Measurements from ENCODE around the gene LIPH.

Gene LIPH

GRCh38 chr3:185585859-185586685 is 33.7 kb upstream of the LIPH start, which contains the start of gene SENP2:
SENP2 (plus strand) TSS chr3:185586295; CDS start chr3:185586414, 119 bp downstream.
- Histone ChIP-seq H3K9ac (ENCODE audit: low read length) (peak within 1 kb of the TSS; percentile 74), H3K9me3 (ENCODE audit: insufficient read depth, low read length) (no peaks in the 10 kb centered on the region), H4K20me1 (ENCODE audit: insufficient read depth, low read length) (no peaks in the 10 kb centered on the region), H3K79me2 (ENCODE audit: low read length) (peaks cover 30% of the 10 kb centered on the region), H3K4me3 (ENCODE audit: low read length) (peak within 1 kb of the TSS; percentile 90), H3K4me1 (ENCODE audit: low read length) (peaks cover 12% of the 10 kb centered on the region; the same call in 1 of the 2 replicates), H3K27me3 (ENCODE audit: low read depth, low read length) (no peaks in the 10 kb centered on the region), H3K36me3 (replicated peaks; ENCODE audit: low read depth, low read length) (no peaks in the 10 kb centered on the region), H3K27ac (ENCODE audit: low read length) (peak within 1 kb of the TSS; percentile 41), H2AFZ (ENCODE audit: low read depth, low read length) (peak within 1 kb of the TSS; percentile 96), H3K4me2 (ENCODE audit: low read length) (peak within 1 kb of the TSS; percentile 94)
- TF ChIP-seq CTCF (IDR thresholded peaks at IDR 0.05; ENCODE audit: low read depth, low read length) (no peak), EZH2phosphoT487 (IDR thresholded peaks at IDR 0.05; ENCODE audit: low read depth) (no peak)

- Histone ChIP-seq H3K4me3 (ENCODE audit: low read length) (peak overlapping the region; percentile 90), H4K20me1 (ENCODE audit: insufficient read depth, low read length) (no peaks in the 10 kb centered on the region), H3K27ac (ENCODE audit: low read length) (peak overlapping the region; percentile 10; the same call in 1 of the 2 replicates), H3K36me3 (replicated peaks; ENCODE audit: low read depth, low read length) (no peaks in the 10 kb centered on the region), H3K79me2 (ENCODE audit: low read length) (peaks cover 30% of the 10 kb centered on the region), H3K4me2 (ENCODE audit: low read length) (peak overlapping the region; percentile 92), H3K4me1 (ENCODE audit: low read length) (peaks cover 12% of the 10 kb centered on the region; the same call in 1 of the 2 replicates), H2AFZ (ENCODE audit: low read depth, low read length) (peak overlapping the region; percentile 96), H3K27me3 (ENCODE audit: low read depth, low read length) (no peaks in the 10 kb centered on the region), H3K9ac (ENCODE audit: low read length) (peak overlapping the region; percentile 52), H3K9me3 (ENCODE audit: insufficient read depth, low read length) (no peaks in the 10 kb centered on the region)
- TF ChIP-seq EZH2phosphoT487 (IDR thresholded peaks at IDR 0.05; ENCODE audit: low read depth), result no peak
- no peak for TF ChIP-seq CTCF (IDR thresholded peaks at IDR 0.05; ENCODE audit: low read depth, low read length)
Observed at GRCh38 chr3:185585518-185585858, 33.1 kb upstream of the LIPH start.

GRCh38 chr3:185584686-185585085 is 32.3 kb upstream of the LIPH start:
- no peaks in the 10 kb centered on the region for H4K20me1 ChIP-seq (ENCODE audit: insufficient read depth, low read length)
- H3K4me2 ChIP-seq (ENCODE audit: low read length), result no peak overlapping the region
- H3K4me1 ChIP-seq (ENCODE audit: low read length), result peaks cover 12% of the 10 kb centered on the region; the same call in 1 of the 2 replicates
- no peaks in the 10 kb centered on the region for H3K36me3 ChIP-seq (replicated peaks; ENCODE audit: low read depth, low read length)
- no peak overlapping the region for H2AFZ ChIP-seq (ENCODE audit: low read depth, low read length)
- H3K4me3 ChIP-seq (ENCODE audit: low read length), result no peak overlapping the region
- H3K9me3 ChIP-seq (ENCODE audit: insufficient read depth, low read length), result no peaks in the 10 kb centered on the region
- H3K27me3 ChIP-seq (ENCODE audit: low read depth, low read length), result no peaks in the 10 kb centered on the region
- H3K79me2 ChIP-seq (ENCODE audit: low read length), result peaks cover 30% of the 10 kb centered on the region
- H3K9ac ChIP-seq (ENCODE audit: low read length), result no peak overlapping the region
- no peak overlapping the region for H3K27ac ChIP-seq (ENCODE audit: low read length)
- TF ChIP-seq CTCF (IDR thresholded peaks at IDR 0.05; ENCODE audit: low read depth, low read length) (no peak), EZH2phosphoT487 (IDR thresholded peaks at IDR 0.05; ENCODE audit: low read depth) (no peak)

GRCh38 chr3:185583925-185584324 is 31.5 kb upstream of the LIPH start:
- Histone ChIP-seq H3K9ac (ENCODE audit: low read length) (no peak overlapping the region), H2AFZ (ENCODE audit: low read depth, low read length) (no peak overlapping the region), H3K4me2 (ENCODE audit: low read length) (no peak overlapping the region), H3K36me3 (replicated peaks; ENCODE audit: low read depth, low read length) (no peaks in the 10 kb centered on the region), H3K27me3 (ENCODE audit: low read depth, low read length) (no peaks in the 10 kb centered on the region), H3K4me3 (ENCODE audit: low read length) (no peak overlapping the region), H3K79me2 (ENCODE audit: low read length) (peaks cover 24% of the 10 kb centered on the region), H3K4me1 (ENCODE audit: low read length) (peaks cover 12% of the 10 kb centered on the region; the same call in 1 of the 2 replicates), H3K27ac (ENCODE audit: low read length) (no peak overlapping the region), H4K20me1 (ENCODE audit: insufficient read depth, low read length) (no peaks in the 10 kb centered on the region), H3K9me3 (ENCODE audit: insufficient read depth, low read length) (no peaks in the 10 kb centered on the region)
- TF ChIP-seq EZH2phosphoT487 (IDR thresholded peaks at IDR 0.05; ENCODE audit: low read depth), result no peak

Data from OCI-LY3 (cell line).